Neural cell (in vitro differentiated cells): ENCODE data around the gene GBE1. TPM values are rescaled to one million over a fixed set of nuclear protein-coding genes. Genes with fewer than 3 reads are reported as not detected.

Experiments
- H2AFZ ChIP-seq: fragments of 200-600, 300-800 bp; sonication (generic), shearing (Covaris generic); 2 replicates; pipeline ENCODE4 v1.6.0; 2014; ENCODE audit warnings: low read depth, mild to moderate bottlenecking, antibody characterized with exemption, low read length, moderate library complexity
- H3F3A ChIP-seq: fragments of 200-600 bp; shearing (Covaris generic); 2 replicates; pipeline ENCODE4 v1.6.1; 2016; ENCODE audit warnings: mild to moderate bottlenecking, moderate library complexity, mixed read lengths, antibody characterized with exemption, low read length; ENCODE audit not compliant: insufficient read depth, poor library complexity, severe bottlenecking
- H3K27ac ChIP-seq: fragments of 200-600, 300-800 bp; sonication (generic), shearing (Covaris generic); 2 replicates; pipeline ENCODE4 v1.5.1; 2014; ENCODE audit warnings: mild to moderate bottlenecking, low read length, moderate library complexity
- H3K27me3 ChIP-seq: fragments of 300-800, 200-600 bp; sonication (generic), shearing (Covaris generic); 2 replicates; pipeline ENCODE4 v1.6.0; 2014; ENCODE audit warnings: mild to moderate bottlenecking, low read depth, low read length, moderate library complexity; ENCODE audit not compliant: insufficient read depth
- H3K36me3 ChIP-seq: fragments of 300-800, 200-600 bp; sonication (generic), shearing (Covaris generic); 2 replicates; pipeline ENCODE4 v1.5.1; 2014; ENCODE audit warnings: mild to moderate bottlenecking, antibody characterized with exemption, low read length, moderate library complexity; ENCODE audit not compliant: insufficient read depth
- H3K4me2 ChIP-seq: fragments of 300-800, 200-600 bp; sonication (generic), shearing (Covaris generic); 2 replicates; pipeline ENCODE4 v1.6.0; 2014; ENCODE audit warnings: mild to moderate bottlenecking, low read length
- H3K4me3 ChIP-seq: fragments of 300-800, 200-600 bp; sonication (generic), shearing (Covaris generic); 2 replicates; pipeline ENCODE4 v1.5.1; 2014; ENCODE audit warnings: mild to moderate bottlenecking, low read length, moderate library complexity
- H3K79me2 ChIP-seq: fragments of 200-600 bp; shearing (Covaris generic); replicated peaks from 2 replicates; pipeline ENCODE4 v1.6.0; 2014; ENCODE audit warnings: mild to moderate bottlenecking, low read length, moderate library complexity; ENCODE audit not compliant: insufficient read depth
- H3K9ac ChIP-seq: fragments of 300-800, 200-600 bp; sonication (generic), shearing (Covaris generic); 2 replicates; pipeline ENCODE4 v1.6.1; 2016; ENCODE audit warnings: mild to moderate bottlenecking, low read length, mixed read lengths
- H3K9me2 ChIP-seq: fragments of 200-600 bp; shearing (Covaris generic); 2 replicates; pipeline ENCODE4 v1.6.1; 2016; ENCODE audit warnings: mild to moderate bottlenecking, low read length, mixed read lengths; ENCODE audit not compliant: insufficient read depth
- H3K9me3 ChIP-seq: fragments of 200-600, 300-800 bp; sonication (generic), shearing (Covaris generic); 2 replicates; pipeline ENCODE4 v1.6.1; 2016; ENCODE audit warnings: mild to moderate bottlenecking, mixed run types, low read length, moderate library complexity, mixed read lengths
- H4K20me1 ChIP-seq: fragments of 200-600 bp; shearing (Covaris generic); 2 replicates; pipeline ENCODE4 v1.6.1; 2016; ENCODE audit warnings: mild to moderate bottlenecking, mixed run types; ENCODE audit not compliant: insufficient read depth
- CTCF ChIP-seq: fragments of 450-650 bp; IDR thresholded peaks from 2 replicates; pipeline ENCODE4 v1.5.1; 2014; ENCODE audit warnings: antibody characterized with exemption, mild to moderate bottlenecking, moderate library complexity; ENCODE audit not compliant: poor library complexity, severe bottlenecking
- EP300 ChIP-seq: fragments of 450-650 bp; conservative IDR thresholded peaks from 2 replicates; pipeline ENCODE4 v1.6.1; 2014; ENCODE audit warnings: antibody characterized with exemption, mild to moderate bottlenecking, moderate library complexity; ENCODE audit not compliant: poor library complexity, severe bottlenecking
- EZH2 ChIP-seq: fragments of 200-600, 300-800 bp; shearing (Covaris generic), sonication (generic); IDR thresholded peaks from 2 replicates; pipeline ENCODE4 v1.6.1; 2014; ENCODE audit warnings: antibody characterized with exemption, low read length, borderline replicate concordance, mild to moderate bottlenecking; ENCODE audit not compliant: insufficient read depth, poor library complexity, severe bottlenecking
- MXI1 ChIP-seq: fragments of 450-650 bp; conservative IDR thresholded peaks from 2 replicates; pipeline ENCODE4 v1.6.1; 2014; ENCODE audit warnings: antibody characterized with exemption, mild to moderate bottlenecking; ENCODE audit not compliant: poor library complexity, severe bottlenecking
- POLR2AphosphoS5 ChIP-seq: IDR thresholded peaks from 2 replicates; pipeline ENCODE4 v1.6.1; 2012
- RAD21 ChIP-seq: fragments of 450-650 bp; conservative IDR thresholded peaks from 2 replicates; pipeline ENCODE4 v1.6.1; 2014; ENCODE audit warnings: antibody characterized with exemption, mild to moderate bottlenecking, moderate library complexity
- REST ChIP-seq: IDR thresholded peaks from 2 replicates; pipeline ENCODE4 v1.6.1; 2012; ENCODE audit warnings: borderline replicate concordance
- SMC3 ChIP-seq: fragments of 450-650 bp; conservative IDR thresholded peaks from 2 replicates; pipeline ENCODE4 v1.6.1; 2014; ENCODE audit warnings: antibody characterized with exemption, mild to moderate bottlenecking, moderate library complexity; ENCODE audit not compliant: poor library complexity
- TAF1 ChIP-seq: IDR thresholded peaks from 2 replicates; pipeline ENCODE4 v1.6.1; 2012; ENCODE audit warnings: low read depth
- polyA plus RNA-seq: library from polyadenylated mRNA; depleted of rRNA; stranded (reverse); fragments of >200 nt; gene quantifications from 2 replicates; pipeline ENCODE4 v1.2.3, GENCODE V29; 2014

Gene GBE1
- polyA plus RNA-seq, 1 donor from 2014 or later: 2.4 TPM

- H3K4me3 ChIP-seq: no peak overlapping the region
- H3K79me2 ChIP-seq: no peaks in the 10 kb centered on the region
- no peak overlapping the region for H2AFZ ChIP-seq
- TF ChIP-seq CTCF: no peak
- TF ChIP-seq MXI1: no peak
- TF ChIP-seq RAD21: no peak
- no peak for TF ChIP-seq POLR2AphosphoS5
- no peak for TF ChIP-seq EZH2
- no peak for TF ChIP-seq SMC3
- no peak for TF ChIP-seq TAF1
- no peak for TF ChIP-seq REST
- no peak for TF ChIP-seq EP300
- no peak overlapping the region for H3K9ac ChIP-seq
- no peak overlapping the region for H3K4me2 ChIP-seq
- H3K9me3 ChIP-seq: no peaks in the 10 kb centered on the region
- H3K9me2 ChIP-seq: no peaks in the 10 kb centered on the region
- no peak overlapping the region for H3K27ac ChIP-seq
- H3K27me3 ChIP-seq: no peaks in the 10 kb centered on the region
- no peaks in the 10 kb centered on the region for H4K20me1 ChIP-seq
- H3K36me3 ChIP-seq: no peaks in the 10 kb centered on the region
- H3F3A ChIP-seq: no peaks in the 10 kb centered on the region
Observed at GRCh38 chr3:81788044-81788443, 26.6 kb upstream of the GBE1 start.

GRCh38 chr3:81782585-81782984 lies 21.1 kb upstream of the GBE1 start:
- no peak for TF ChIP-seq RAD21
- no peak for TF ChIP-seq SMC3
- no peak for TF ChIP-seq EZH2
- no peak for TF ChIP-seq TAF1
- no peak for TF ChIP-seq EP300
- no peak for TF ChIP-seq POLR2AphosphoS5
- TF ChIP-seq CTCF: no peak
- TF ChIP-seq MXI1: no peak
- TF ChIP-seq REST: no peak
- Histone ChIP-seq H3K79me2 (no peaks in the 10 kb centered on the region), H3K9me2 (no peaks in the 10 kb centered on the region), H4K20me1 (no peaks in the 10 kb centered on the region), H3K9ac (no peak overlapping the region), H3K9me3 (no peaks in the 10 kb centered on the region), H3K27me3 (no peaks in the 10 kb centered on the region), H3K36me3 (no peaks in the 10 kb centered on the region), H3K27ac (no peak overlapping the region), H3F3A (no peaks in the 10 kb centered on the region), H2AFZ (no peak overlapping the region), H3K4me3 (no peak overlapping the region), H3K4me2 (no peak overlapping the region)
